Measurements from ENCODE around the gene TAGLN2.

Gene TAGLN2

DNA sequence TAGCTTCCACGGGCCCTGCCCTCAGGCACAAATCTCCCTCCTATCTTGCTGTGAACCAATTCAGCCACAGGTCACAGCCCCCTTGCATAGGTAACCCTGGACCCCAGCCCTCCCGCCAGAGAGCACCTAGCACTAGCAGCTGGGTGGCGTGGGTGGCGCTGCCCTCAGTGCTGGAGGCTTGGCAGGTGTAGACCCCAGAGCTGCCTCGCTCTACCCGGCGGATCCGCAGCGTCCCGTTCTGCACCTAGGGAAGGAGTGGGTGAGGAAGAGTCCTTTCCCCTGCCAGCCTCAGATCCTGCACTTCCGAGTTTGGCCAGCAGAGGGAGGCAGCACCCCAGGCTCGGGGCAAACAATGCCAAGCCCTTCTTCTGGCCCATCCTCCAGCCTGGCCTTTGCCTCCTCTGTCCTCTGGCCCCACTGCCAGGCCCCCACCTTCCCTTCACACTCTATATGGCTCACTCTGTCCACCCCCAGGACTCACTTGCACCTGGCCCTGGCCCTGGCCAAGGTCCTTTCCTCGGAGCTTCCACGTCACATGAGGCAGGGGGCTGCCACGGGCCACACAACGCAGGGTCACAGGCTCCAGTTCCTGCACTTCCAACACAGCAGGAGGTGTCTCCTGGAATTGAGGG, 11.1 kb upstream of the TAGLN2 start:
- no peak overlapping the region for H3K4me3 ChIP-seq (ENCODE audit: severe bottlenecking)
- H3K36me3 ChIP-seq (ENCODE audit: low read depth): no peaks in the 10 kb centered on the region
- no peak overlapping the region for H3K27ac ChIP-seq (ENCODE audit: poor library complexity, severe bottlenecking)
- DNase-seq (ENCODE audit: low spot score) (no peak), ATAC-seq (ENCODE audit: low read depth) (peak; percentile 64)
- no peaks in the 10 kb centered on the region for H3K27me3 ChIP-seq (ENCODE audit: insufficient read depth, poor library complexity, severe bottlenecking)
- peaks cover 14% of the 10 kb centered on the region for H3K4me1 ChIP-seq (ENCODE audit: insufficient read depth, poor library complexity, severe bottlenecking)
- TF ChIP-seq, protein P1, sequence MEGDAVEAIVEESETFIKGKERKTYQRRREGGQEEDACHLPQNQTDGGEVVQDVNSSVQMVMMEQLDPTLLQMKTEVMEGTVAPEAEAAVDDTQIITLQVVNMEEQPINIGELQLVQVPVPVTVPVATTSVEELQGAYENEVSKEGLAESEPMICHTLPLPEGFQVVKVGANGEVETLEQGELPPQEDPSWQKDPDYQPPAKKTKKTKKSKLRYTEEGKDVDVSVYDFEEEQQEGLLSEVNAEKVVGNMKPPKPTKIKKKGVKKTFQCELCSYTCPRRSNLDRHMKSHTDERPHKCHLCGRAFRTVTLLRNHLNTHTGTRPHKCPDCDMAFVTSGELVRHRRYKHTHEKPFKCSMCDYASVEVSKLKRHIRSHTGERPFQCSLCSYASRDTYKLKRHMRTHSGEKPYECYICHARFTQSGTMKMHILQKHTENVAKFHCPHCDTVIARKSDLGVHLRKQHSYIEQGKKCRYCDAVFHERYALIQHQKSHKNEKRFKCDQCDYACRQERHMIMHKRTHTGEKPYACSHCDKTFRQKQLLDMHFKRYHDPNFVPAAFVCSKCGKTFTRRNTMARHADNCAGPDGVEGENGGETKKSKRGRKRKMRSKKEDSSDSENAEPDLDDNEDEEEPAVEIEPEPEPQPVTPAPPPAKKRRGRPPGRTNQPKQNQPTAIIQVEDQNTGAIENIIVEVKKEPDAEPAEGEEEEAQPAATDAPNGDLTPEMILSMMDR (IDR thresholded peaks at IDR 0.05; ENCODE audit: poor library complexity, severe bottlenecking): peak; percentile 96
- H3K9me3 ChIP-seq (ENCODE audit: severe bottlenecking): no peaks in the 10 kb centered on the region

DNA sequence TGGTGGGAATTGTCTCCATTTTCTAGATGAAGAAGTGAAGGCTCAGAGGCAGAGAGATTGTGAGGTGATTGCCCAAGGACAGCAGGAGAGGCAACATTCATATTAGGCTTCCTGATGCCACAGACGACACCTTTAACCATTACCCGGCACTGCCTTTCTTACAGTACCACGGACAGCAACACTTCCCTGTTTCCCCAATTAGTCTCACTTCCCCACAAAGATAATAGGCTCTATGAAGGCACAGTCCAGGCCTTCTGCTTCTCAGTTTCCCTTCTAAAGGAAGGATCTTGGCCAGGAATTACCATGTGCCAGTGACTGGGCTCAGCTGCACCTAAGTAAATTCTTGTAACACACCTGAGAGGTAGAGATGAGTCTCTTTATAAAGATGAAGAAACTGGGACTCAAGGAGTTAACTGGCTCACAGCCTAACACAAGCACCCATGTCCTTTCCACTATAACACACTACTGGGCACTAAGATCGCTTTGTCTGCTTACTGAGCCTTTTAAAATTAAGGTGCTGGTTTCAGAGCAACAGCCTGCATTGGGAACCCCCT, 10.5 kb upstream of the TAGLN2 start:
- Histone ChIP-seq H3K27me3 (ENCODE audit: insufficient read depth, poor library complexity, severe bottlenecking) (no peaks in the 10 kb centered on the region), H3K36me3 (ENCODE audit: low read depth) (no peaks in the 10 kb centered on the region), H3K27ac (ENCODE audit: poor library complexity, severe bottlenecking) (no peak overlapping the region), H3K4me3 (ENCODE audit: severe bottlenecking) (no peak overlapping the region), H3K4me1 (ENCODE audit: insufficient read depth, poor library complexity, severe bottlenecking) (peaks cover 14% of the 10 kb centered on the region), H3K9me3 (ENCODE audit: severe bottlenecking) (no peaks in the 10 kb centered on the region)
- DNase-seq (ENCODE audit: low spot score): no peak
- TF ChIP-seq, protein P1 (IDR thresholded peaks at IDR 0.05; ENCODE audit: poor library complexity, severe bottlenecking): no peak
- no peak for ATAC-seq (ENCODE audit: low read depth)

DNA sequence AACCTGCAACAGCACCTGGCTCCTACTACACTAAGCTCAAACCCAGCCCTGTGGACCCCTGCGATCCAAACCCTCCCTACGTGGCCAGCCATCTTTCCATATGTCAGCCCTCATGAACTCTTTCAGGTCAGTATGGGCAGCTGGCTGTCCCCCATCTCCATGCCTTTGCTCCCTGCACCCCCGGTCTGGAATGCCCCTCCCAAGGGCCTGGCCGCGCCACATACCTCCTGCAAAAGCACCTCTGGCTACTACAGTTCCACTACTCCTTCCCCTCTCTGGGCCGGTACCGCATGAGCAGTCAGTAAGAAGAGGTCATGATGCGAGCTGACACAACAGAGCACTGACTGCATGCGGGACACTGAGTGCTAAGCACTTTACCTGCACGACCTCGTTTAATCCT, 10.0 kb upstream of the TAGLN2 start:
- H3K36me3 ChIP-seq (ENCODE audit: low read depth): no peaks in the 10 kb centered on the region
- no peaks in the 10 kb centered on the region for H3K9me3 ChIP-seq (ENCODE audit: severe bottlenecking)
- H3K27ac ChIP-seq (ENCODE audit: poor library complexity, severe bottlenecking): no peak overlapping the region
- ATAC-seq (ENCODE audit: low read depth) (no peak), DNase-seq (ENCODE audit: low spot score) (no peak)
- no peaks in the 10 kb centered on the region for H3K27me3 ChIP-seq (ENCODE audit: insufficient read depth, poor library complexity, severe bottlenecking)
- H3K4me3 ChIP-seq (ENCODE audit: severe bottlenecking): no peak overlapping the region
- peaks cover 14% of the 10 kb centered on the region for H3K4me1 ChIP-seq (ENCODE audit: insufficient read depth, poor library complexity, severe bottlenecking)
- TF ChIP-seq, protein P1 (IDR thresholded peaks at IDR 0.05; ENCODE audit: poor library complexity, severe bottlenecking): no peak

DNA sequence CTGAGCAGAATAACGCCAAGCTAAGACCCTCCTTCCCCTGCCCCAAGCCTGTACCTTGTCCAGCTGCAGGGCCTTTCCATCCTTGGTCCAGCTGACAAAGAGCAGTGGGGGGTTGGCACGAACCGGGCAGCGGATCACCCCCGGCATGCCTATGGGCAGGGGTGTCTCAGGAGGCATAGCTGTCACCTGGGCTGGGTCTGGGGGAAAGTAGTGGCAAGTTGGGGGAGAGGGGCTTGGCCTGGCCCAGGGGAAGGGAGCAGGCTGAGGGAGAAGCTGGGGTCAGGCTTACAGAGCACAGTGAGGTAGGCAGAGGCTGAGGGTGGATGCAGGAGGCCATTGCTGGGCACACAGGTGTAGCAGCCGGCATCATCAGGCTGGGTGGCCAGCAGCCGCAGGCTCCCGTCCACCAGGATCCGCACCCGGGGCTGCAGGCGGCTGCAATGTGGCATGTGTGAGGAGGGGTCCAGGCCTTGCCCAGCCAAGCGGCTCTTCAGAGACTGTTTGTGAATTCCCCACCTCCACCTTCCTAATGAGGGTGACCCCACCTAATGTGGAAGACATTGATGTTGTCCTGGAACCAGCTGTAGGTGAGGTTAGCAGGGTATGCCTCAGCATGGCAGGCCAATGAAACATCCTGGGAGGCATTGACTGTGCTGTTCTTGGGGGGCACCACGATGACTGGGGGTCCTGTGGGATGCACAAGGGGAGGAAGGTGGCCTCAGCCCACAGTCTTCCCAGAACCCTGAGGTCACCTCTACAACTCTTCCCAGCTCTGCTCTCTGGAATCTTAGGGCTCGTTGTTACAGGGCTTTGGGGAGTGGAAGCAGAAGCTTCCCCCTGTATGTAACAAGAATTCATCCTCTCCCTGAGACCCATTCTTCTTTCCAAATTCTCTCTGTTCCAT, 9.1 kb upstream of the TAGLN2 start:
- ATAC-seq (ENCODE audit: low read depth) (no peak), DNase-seq (ENCODE audit: low spot score) (no peak)
- H3K9me3 ChIP-seq (ENCODE audit: severe bottlenecking): no peaks in the 10 kb centered on the region
- TF ChIP-seq, protein P1 (IDR thresholded peaks at IDR 0.05; ENCODE audit: poor library complexity, severe bottlenecking): no peak
- H3K27ac ChIP-seq (ENCODE audit: poor library complexity, severe bottlenecking): peak overlapping the region; percentile 46
- H3K4me3 ChIP-seq (ENCODE audit: severe bottlenecking): no peak overlapping the region
- no peaks in the 10 kb centered on the region for H3K27me3 ChIP-seq (ENCODE audit: insufficient read depth, poor library complexity, severe bottlenecking)
- peaks cover 14% of the 10 kb centered on the region for H3K4me1 ChIP-seq (ENCODE audit: insufficient read depth, poor library complexity, severe bottlenecking)
- H3K36me3 ChIP-seq (ENCODE audit: low read depth): 0 out of 2 replicates have a peak, but pooled peaks cover 4% of the 10 kb centered on the region

Measured in RWPE2 (cell line).